Spleen (tissue), 7 donors: ENCODE measurements around the gene COL5A1.

Source experiments
- POLR2A ChIP-seq, 3 donors: fragments of 450-650 bp; IDR thresholded peaks; one replicate each; pipeline ENCODE4 v1.5.1; 2017; ENCODE audit warnings: antibody characterized with exemption in 3 of 3, mild to moderate bottlenecking in 1 of 3
- POLR2AphosphoS5 ChIP-seq, 3 donors: sonication (generic); formaldehyde crosslinking; IDR thresholded peaks; one replicate each; pipeline ENCODE4 v1.5.1; 2017; ENCODE audit warnings: antibody characterized with exemption in 3 of 3
- TF ChIP-seq, protein P1 (sequence below), 11 experiments: fragments of 200-600 bp in 7 of 11; fragments of 450-650 bp in 4 of 11; sonication (generic) in 4 of 11; IDR thresholded peaks in 8 of 11; conservative IDR thresholded peaks in 3 of 11; 1 replicate in 7 of 11; 2 replicates in 4 of 11; pipeline versions ENCODE4 v1.4.0 to v1.8.0; 2016 to 2021; ENCODE audit warnings: antibody characterized with exemption in 11 of 11, inconsistent platforms in 4 of 11, mild to moderate bottlenecking in 1 of 11
- donor health status: DM: no; HTN: no; CAD: no; lungs with moderate emphysema.
- donor health status: DM: no; HTN: no; CAD: no.
- donor health status: DM: no; HTN: no; CAD: no.

DNA sequence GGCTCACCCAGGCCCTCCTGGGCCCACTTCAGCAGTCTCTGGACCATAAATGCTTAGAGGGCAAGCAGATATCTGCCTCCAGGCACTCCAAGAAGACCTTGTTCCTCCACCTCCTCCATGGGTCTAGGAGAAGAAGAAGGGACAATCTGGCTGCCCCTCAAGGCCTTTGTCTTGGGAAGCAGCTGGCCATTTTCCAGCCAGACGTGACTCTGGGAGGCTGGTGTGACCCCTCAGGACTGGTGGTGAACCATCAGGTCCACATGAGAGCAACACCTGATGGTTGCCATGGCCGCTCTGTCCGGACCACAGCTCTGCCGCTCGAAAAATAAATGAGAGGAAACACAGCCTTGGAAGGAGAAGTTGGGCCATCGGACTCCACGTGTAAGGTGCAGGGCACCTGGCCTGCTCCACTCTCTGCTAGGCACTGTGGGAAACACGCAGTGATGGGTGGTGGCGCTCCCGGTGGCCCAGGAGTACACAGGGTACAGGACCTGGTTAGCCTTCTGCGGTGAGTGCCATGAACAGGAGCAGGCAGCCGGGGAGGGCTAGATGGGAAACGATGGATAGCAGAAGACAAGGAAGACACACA, 3.0 kb upstream of the COL5A1 start:
- TF ChIP-seq, protein P1, sequence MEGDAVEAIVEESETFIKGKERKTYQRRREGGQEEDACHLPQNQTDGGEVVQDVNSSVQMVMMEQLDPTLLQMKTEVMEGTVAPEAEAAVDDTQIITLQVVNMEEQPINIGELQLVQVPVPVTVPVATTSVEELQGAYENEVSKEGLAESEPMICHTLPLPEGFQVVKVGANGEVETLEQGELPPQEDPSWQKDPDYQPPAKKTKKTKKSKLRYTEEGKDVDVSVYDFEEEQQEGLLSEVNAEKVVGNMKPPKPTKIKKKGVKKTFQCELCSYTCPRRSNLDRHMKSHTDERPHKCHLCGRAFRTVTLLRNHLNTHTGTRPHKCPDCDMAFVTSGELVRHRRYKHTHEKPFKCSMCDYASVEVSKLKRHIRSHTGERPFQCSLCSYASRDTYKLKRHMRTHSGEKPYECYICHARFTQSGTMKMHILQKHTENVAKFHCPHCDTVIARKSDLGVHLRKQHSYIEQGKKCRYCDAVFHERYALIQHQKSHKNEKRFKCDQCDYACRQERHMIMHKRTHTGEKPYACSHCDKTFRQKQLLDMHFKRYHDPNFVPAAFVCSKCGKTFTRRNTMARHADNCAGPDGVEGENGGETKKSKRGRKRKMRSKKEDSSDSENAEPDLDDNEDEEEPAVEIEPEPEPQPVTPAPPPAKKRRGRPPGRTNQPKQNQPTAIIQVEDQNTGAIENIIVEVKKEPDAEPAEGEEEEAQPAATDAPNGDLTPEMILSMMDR (IDR thresholded peaks at IDR 0.05 in 8 of 11, conservative IDR thresholded peaks at IDR 0.05 in 3 of 11), result no peak
- TF ChIP-seq POLR2AphosphoS5 (IDR thresholded peaks at IDR 0.05) (no peak), POLR2A (IDR thresholded peaks at IDR 0.05) (no peak)
